Endothelial cell of umbilical vein (primary cell): ENCODE measurements around the gene NKX1-1. TPM values are rescaled to one million over a fixed set of nuclear protein-coding genes. Genes with fewer than 3 reads are reported as not detected.

Experiments
- BruUV-seq: library from RNA; stranded (reverse); fragments of 400-500 nt; replicated peaks from 2 replicates; lab custom pipeline; 2021; lab: Mats Ljungman, UMichigan
- CTCF ChIA-PET: fragments of 300-600, 350-600 bp; sonication (Branson Sonifier 250); formaldehyde crosslinking; loops from one replicate; lab custom pipeline; 2021; ENCODE audit warnings: antibody characterized with exemption, inconsistent platforms; lab: Charles Lee
- POLR2A ChIA-PET: fragments of 300-600, 350-600 bp; sonication (Branson Sonifier 250); formaldehyde crosslinking; loops from one replicate; lab custom pipeline; 2021; ENCODE audit warnings: antibody characterized with exemption, inconsistent platforms; lab: Charles Lee
- DNase-seq: peaks from one replicate; pipeline ENCODE4 v3.0.0-alpha.2; 2011; ENCODE audit warnings: low read depth, low spot score
- FAIRE-seq: peaks from 2 replicates; lab custom pipeline; 2011; peaks lifted over from hg19 to GRCh38; lab: Jason Lieb, UNC
- H2AFZ ChIP-seq: 2 replicates; pipeline ENCODE4 v1.6.0; 2012; ENCODE audit warnings: low read depth, low read length, control low read depth, inconsistent platforms
- H3K27ac ChIP-seq: 2 replicates; pipeline ENCODE4 v1.5.1; 2011; ENCODE audit warnings: low read depth, mild to moderate bottlenecking, control low read depth, low read length, moderate library complexity; ENCODE audit not compliant: insufficient read depth
- H3K27me3 ChIP-seq, 2 experiments: 2 replicates each; pipeline versions ENCODE4 v1.6.0 to v1.6.1; 2011; ENCODE audit warnings: low read length in 2 of 2, mixed read lengths in 1 of 2; ENCODE audit not compliant: control insufficient read depth in 2 of 2, insufficient read depth in 2 of 2
- H3K36me3 ChIP-seq, 2 experiments: 2 replicates in 1 of 2; 3 replicates in 1 of 2; pipeline ENCODE4 v1.5.1; 2011; ENCODE audit warnings: low read length in 2 of 2, mild to moderate bottlenecking in 1 of 2, moderate library complexity in 1 of 2; ENCODE audit not compliant: control insufficient read depth in 2 of 2, insufficient read depth in 2 of 2; ENCODE audit errors: extremely low read depth in 1 of 2
- H3K4me1 ChIP-seq: 3 replicates; pipeline ENCODE4 v1.5.1; 2011; ENCODE audit warnings: mild to moderate bottlenecking, low read length; ENCODE audit not compliant: control insufficient read depth, insufficient read depth; ENCODE audit errors: extremely low read depth
- H3K4me2 ChIP-seq: 2 replicates; pipeline ENCODE4 v1.6.1; 2011; ENCODE audit warnings: low read length, control low read depth, mixed read lengths; ENCODE audit not compliant: insufficient read depth
- H3K4me3 ChIP-seq, 3 experiments: fragments of 200-600 bp in 1 of 3; sonication (generic), shearing (Covaris generic) in 1 of 3; replicated peaks in 1 of 3; 2 replicates each; pipeline ENCODE4 v1.5.1; 2011 to 2016; ENCODE audit warnings: control low read depth in 3 of 3, low read length in 3 of 3, mild to moderate bottlenecking in 2 of 3, inconsistent platforms in 1 of 3, low read depth in 1 of 3, moderate library complexity in 1 of 3; ENCODE audit not compliant: insufficient read depth in 1 of 3
- H3K79me2 ChIP-seq: 2 replicates; pipeline ENCODE4 v1.6.0; 2012; ENCODE audit warnings: low read length, inconsistent platforms; ENCODE audit not compliant: control insufficient read depth, insufficient read depth
- H3K9ac ChIP-seq: replicated peaks from 2 replicates; pipeline ENCODE3; 2011; ENCODE audit warnings: low read length, control low read depth; ENCODE audit not compliant: insufficient read depth; ENCODE audit errors: extremely low read depth
- H3K9me1 ChIP-seq: replicated peaks from 3 replicates; pipeline ENCODE4 v1.6.0; 2011; ENCODE audit warnings: mild to moderate bottlenecking, low read length; ENCODE audit not compliant: control insufficient read depth, insufficient read depth; ENCODE audit errors: extremely low read depth
- H3K9me3 ChIP-seq: replicated peaks from 2 replicates; pipeline ENCODE4 v1.5.1; 2012; ENCODE audit warnings: low read length, inconsistent platforms; ENCODE audit not compliant: control insufficient read depth, insufficient read depth
- H4K20me1 ChIP-seq: replicated peaks from 2 replicates; pipeline ENCODE3; 2011; ENCODE audit warnings: mild to moderate bottlenecking, low read length; ENCODE audit not compliant: control insufficient read depth, insufficient read depth; ENCODE audit errors: extremely low read depth
- CTCF ChIP-seq, 2 donors: IDR thresholded peaks; 1 replicate in 1 of 2; 2 replicates in 1 of 2; pipeline ENCODE4 v1.5.1; 2011; ENCODE audit warnings: low read length in 2 of 2, mild to moderate bottlenecking in 2 of 2, moderate library complexity in 2 of 2, control low read depth in 1 of 2, inconsistent platforms in 1 of 2, low read depth in 1 of 2; ENCODE audit not compliant: insufficient read depth in 1 of 2; ENCODE audit errors: extremely low read depth in 1 of 2
- EZH2 ChIP-seq: IDR thresholded peaks from 2 replicates; pipeline ENCODE4 v1.6.1; 2012; ENCODE audit warnings: borderline replicate concordance, low read depth, mild to moderate bottlenecking, moderate library complexity, low read length, inconsistent platforms; ENCODE audit not compliant: severe bottlenecking
- FOS ChIP-seq: IDR thresholded peaks from 2 replicates; pipeline ENCODE4 v1.6.1; 2011; ENCODE audit warnings: mild to moderate bottlenecking, low read length, moderate library complexity, borderline replicate concordance; ENCODE audit not compliant: insufficient read depth
- GATA2 ChIP-seq: IDR thresholded peaks from 2 replicates; pipeline ENCODE4 v1.7.0; 2011; ENCODE audit warnings: low read depth, mild to moderate bottlenecking, moderate library complexity, mixed read lengths, low read length; ENCODE audit not compliant: insufficient read length, insufficient read depth
- JUN ChIP-seq: IDR thresholded peaks from 2 replicates; pipeline ENCODE4 v1.6.1; 2011; ENCODE audit warnings: borderline replicate concordance, low read depth; ENCODE audit not compliant: insufficient read length, insufficient read depth
- MAX ChIP-seq: IDR thresholded peaks from 2 replicates; pipeline ENCODE4 v1.6.1; 2011; ENCODE audit not compliant: insufficient read depth, insufficient read length
- MYC ChIP-seq: IDR thresholded peaks from one replicate; pipeline ENCODE4 v1.6.1; 2011; ENCODE audit warnings: mild to moderate bottlenecking, low read depth, low read length
- POLR2A ChIP-seq: IDR thresholded peaks from 2 replicates; pipeline ENCODE4 v1.6.1; 2012; ENCODE audit warnings: low read depth, mild to moderate bottlenecking, control low read depth, low read length
- POLR2AphosphoS5 ChIP-seq: IDR thresholded peaks from 2 replicates; pipeline ENCODE4 v1.6.1; 2012; ENCODE audit warnings: low read depth, mild to moderate bottlenecking, control low read depth, low read length, moderate library complexity; ENCODE audit not compliant: insufficient read depth
- dilution Hi-C: fragments of 300-500 bp; cut with MboI; formaldehyde crosslinking; loops from one replicate; pipeline ENCODE4 v1.15.0; 2019; ENCODE audit warnings: low sequenced_read_pairs; ENCODE audit not compliant: extremely low pct_ligation_motif_present
- intact Hi-C: fragments of 100-400 bp; cut with micrococcal nuclease; formaldehyde crosslinking; loops from one replicate; pipeline ENCODE4 v1.10.0; 2022
- polyA plus RNA-seq, 4 experiments: library from polyadenylated mRNA; depleted of rRNA in 3 of 4; stranded (reverse) in 3 of 4; unstranded in 1 of 4; fragments of >200 nt; gene quantifications; 2 replicates each; pipeline versions ENCODE4 v1.2.1 to v1.2.3, GENCODE V29; 2011 to 2012; ENCODE audit warnings: missing spikeins in 1 of 4
- total RNA-seq: library from RNA; stranded (reverse); gene quantifications from 2 replicates; pipeline ENCODE4 v1.2.3, GENCODE V29; 2021

The NKX1-1 gene
- total and polyA plus RNA-seq, 2 donors (not counting 3 experiments of a cell fraction or from before 2014, with no cell fraction given) = not detected

- intact Hi-C loops (no loop called here), dilution Hi-C loops (no loop called here)
- Histone ChIP-seq H3K9ac (no peak overlapping the region), H3K4me3 (no peak overlapping the region), H2AFZ (no peak overlapping the region), H3K9me1 (no peaks in the 10 kb centered on the region), H3K9me3 (no peaks in the 10 kb centered on the region), H3K36me3 (no peaks in the 10 kb centered on the region), H3K4me1 (no peaks in the 10 kb centered on the region), H3K27me3 (no peaks in the 10 kb centered on the region), H3K79me2 (no peaks in the 10 kb centered on the region), H3K4me2 (no peak overlapping the region), H4K20me1 (no peaks in the 10 kb centered on the region), H3K27ac (no peak overlapping the region)
- ChIA-PET CTCF (interaction anchor here (1.7 kb wide), 1 partner anchor 146 kb away, joined by 4 read pairs; no protein-coding TSS in a partner anchor), POLR2A (no interaction called here)
- no TSS peak for BruUV-seq
- DNase-seq (no peak), FAIRE-seq (no peak)
- no peak for TF ChIP-seq MAX
- TF ChIP-seq CTCF (IDR thresholded peaks at IDR 0.05; ENCODE audit: extremely low read depth in 1 of 2, insufficient read depth in 1 of 2, low read depth in 1 of 2, low read length in 2 of 2) = no peak
- TF ChIP-seq EZH2 = no peak
- no peak for TF ChIP-seq GATA2
- no peak for TF ChIP-seq POLR2A
- no peak for TF ChIP-seq JUN
- TF ChIP-seq FOS = no peak
- no peak for TF ChIP-seq POLR2AphosphoS5
- no peak for TF ChIP-seq MYC
Measured at GRCh38 chr4:1367230-1367935, 38.9 kb downstream of the NKX1-1 start.
